Panc1 (cell line): ENCODE measurements around the gene IPO11. TPM values are rescaled to one million over a fixed set of nuclear protein-coding genes. Genes with fewer than 3 reads are reported as not detected.

Experiments
- ATAC-seq: fragments of 200-7000 bp; cut with Tn5 transposase; 2 replicates; pipeline ENCODE4 v1.9.1; 2020; ENCODE audit warnings: mild to moderate bottlenecking, moderate library complexity
- BruUV-seq: library from RNA; stranded (reverse); fragments of 400-500 nt; replicated peaks from 2 replicates; lab custom pipeline; 2021; lab: Mats Ljungman, UMichigan
- CTCF ChIA-PET: fragments of 300-600 bp; sonication (Branson Sonifier 250); formaldehyde crosslinking; loops from one replicate; lab custom pipeline; 2022; ENCODE audit warnings: antibody characterized with exemption; lab: Charles Lee
- POLR2A ChIA-PET: fragments of 300-600 bp; sonication (Branson Sonifier 250); formaldehyde crosslinking; loops from one replicate; lab custom pipeline; 2022; ENCODE audit warnings: antibody characterized with exemption; lab: Charles Lee
- DNase-seq: peaks from one replicate; pipeline ENCODE4 v3.0.0-alpha.2; 2010; ENCODE audit warnings: low read depth, low spot score
- H3K27ac ChIP-seq: 2 replicates; pipeline ENCODE4 v1.5.1; 2011; ENCODE audit warnings: mild to moderate bottlenecking, low read length, inconsistent platforms
- H3K27me3 ChIP-seq: fragments of 200-500 bp; sonication (Bioruptor generic); 2 replicates; pipeline ENCODE4 v1.6.0; 2014; ENCODE audit warnings: low read length, inconsistent platforms; ENCODE audit not compliant: control insufficient read depth, insufficient read depth
- H3K36me3 ChIP-seq: fragments of 200-500 bp; sonication (Bioruptor generic); 2 replicates; pipeline ENCODE4 v1.5.1; 2014; ENCODE audit warnings: inconsistent platforms, mild to moderate bottlenecking, low read length, moderate library complexity; ENCODE audit not compliant: control insufficient read depth, insufficient read depth
- H3K4me1 ChIP-seq: 2 replicates; pipeline ENCODE4 v1.5.1; 2011; ENCODE audit warnings: inconsistent platforms, mild to moderate bottlenecking, low read length, moderate library complexity; ENCODE audit not compliant: control insufficient read depth, insufficient read depth
- H3K4me3 ChIP-seq, 2 experiments: 2 replicates each; pipeline ENCODE4 v1.5.1; 2011 to 2012; ENCODE audit warnings: low read depth in 2 of 2, low read length in 2 of 2, mild to moderate bottlenecking in 2 of 2, inconsistent platforms in 1 of 2, moderate library complexity in 1 of 2
- H3K9me3 ChIP-seq: fragments of 200-500 bp; sonication (Bioruptor generic); 2 replicates; pipeline ENCODE4 v1.5.1; 2014; ENCODE audit warnings: low read depth, mild to moderate bottlenecking, inconsistent platforms, low read length, moderate library complexity; ENCODE audit not compliant: control insufficient read depth, insufficient read depth
- POLR2AphosphoS5 ChIP-seq: IDR thresholded peaks from 2 replicates; pipeline ENCODE4 v1.6.1; 2012; ENCODE audit warnings: mild to moderate bottlenecking, low read depth, low read length, moderate library complexity
- SIN3A ChIP-seq: IDR thresholded peaks from 2 replicates; pipeline ENCODE4 v1.6.1; 2012; ENCODE audit warnings: low read depth, mild to moderate bottlenecking, low read length, moderate library complexity, borderline replicate concordance; ENCODE audit not compliant: insufficient read depth
- TCF7L2 ChIP-seq: IDR thresholded peaks from 2 replicates; pipeline ENCODE4 v1.6.1; 2011; ENCODE audit warnings: mild to moderate bottlenecking, low read depth, low read length, inconsistent platforms
- in situ Hi-C: cut with HindIII; loops from 2 replicates; pipeline ENCODE4 v1.10.0; 2016; ENCODE audit warnings: low sequenced_read_pairs, low pct_unique_long_range_greater_than_20kb
- intact Hi-C: fragments of 100-400 bp; cut with micrococcal nuclease; formaldehyde crosslinking; loops from one replicate; pipeline ENCODE4 v1.10.0; 2022; ENCODE audit not compliant: unreplicated experiment
- total RNA-seq: library from RNA; stranded (reverse); gene quantifications from one replicate; pipeline ENCODE4 v1.2.1, GENCODE V29; 2021; ENCODE audit not compliant: unreplicated experiment
- TF ChIP-seq, protein P1 (sequence below): fragments of 450-650 bp; IDR thresholded peaks from 2 replicates; pipeline ENCODE4 v1.5.1; 2017; ENCODE audit warnings: mild to moderate bottlenecking
- TF ChIP-seq, protein P2 (sequence below), 2 experiments: IDR thresholded peaks; 2 replicates each; pipeline ENCODE4 v1.6.1; 2011 to 2012; ENCODE audit warnings: low read depth in 2 of 2, control low read depth in 1 of 2, low read length in 1 of 2, mild to moderate bottlenecking in 1 of 2, moderate library complexity in 1 of 2; ENCODE audit not compliant: insufficient read depth in 1 of 2

Gene IPO11
- total RNA-seq, 1 experiment from 2014 or later = 39.8 TPM

DNA sequence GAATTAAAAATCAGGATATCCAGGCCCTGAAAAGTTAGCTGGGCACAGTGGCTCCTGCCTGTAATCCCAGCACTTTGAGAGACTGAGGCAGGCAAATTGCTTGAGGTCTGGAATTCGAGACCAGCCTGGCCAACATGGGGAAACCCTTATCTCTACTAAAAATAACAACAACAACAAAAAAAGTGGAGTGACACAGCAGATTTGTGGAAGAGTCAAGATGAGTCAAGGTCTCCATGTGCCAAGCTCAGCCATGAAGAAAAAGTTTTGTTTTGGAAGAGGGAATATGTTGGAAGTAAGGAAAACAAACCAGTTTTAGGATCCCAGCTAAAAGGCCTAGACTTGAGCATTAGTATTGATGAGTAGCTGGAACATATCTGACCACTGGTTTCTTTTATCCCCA, 180.8 kb downstream of the IPO11 start:
- H3K27me3 ChIP-seq = no peaks in the 10 kb centered on the region
- H3K36me3 ChIP-seq = no peaks in the 10 kb centered on the region
- TF ChIP-seq, protein P1, sequence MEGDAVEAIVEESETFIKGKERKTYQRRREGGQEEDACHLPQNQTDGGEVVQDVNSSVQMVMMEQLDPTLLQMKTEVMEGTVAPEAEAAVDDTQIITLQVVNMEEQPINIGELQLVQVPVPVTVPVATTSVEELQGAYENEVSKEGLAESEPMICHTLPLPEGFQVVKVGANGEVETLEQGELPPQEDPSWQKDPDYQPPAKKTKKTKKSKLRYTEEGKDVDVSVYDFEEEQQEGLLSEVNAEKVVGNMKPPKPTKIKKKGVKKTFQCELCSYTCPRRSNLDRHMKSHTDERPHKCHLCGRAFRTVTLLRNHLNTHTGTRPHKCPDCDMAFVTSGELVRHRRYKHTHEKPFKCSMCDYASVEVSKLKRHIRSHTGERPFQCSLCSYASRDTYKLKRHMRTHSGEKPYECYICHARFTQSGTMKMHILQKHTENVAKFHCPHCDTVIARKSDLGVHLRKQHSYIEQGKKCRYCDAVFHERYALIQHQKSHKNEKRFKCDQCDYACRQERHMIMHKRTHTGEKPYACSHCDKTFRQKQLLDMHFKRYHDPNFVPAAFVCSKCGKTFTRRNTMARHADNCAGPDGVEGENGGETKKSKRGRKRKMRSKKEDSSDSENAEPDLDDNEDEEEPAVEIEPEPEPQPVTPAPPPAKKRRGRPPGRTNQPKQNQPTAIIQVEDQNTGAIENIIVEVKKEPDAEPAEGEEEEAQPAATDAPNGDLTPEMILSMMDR = no peak
- TF ChIP-seq TCF7L2 (no peak), POLR2AphosphoS5 (no peak), SIN3A (no peak)
- TF ChIP-seq, protein P2, sequence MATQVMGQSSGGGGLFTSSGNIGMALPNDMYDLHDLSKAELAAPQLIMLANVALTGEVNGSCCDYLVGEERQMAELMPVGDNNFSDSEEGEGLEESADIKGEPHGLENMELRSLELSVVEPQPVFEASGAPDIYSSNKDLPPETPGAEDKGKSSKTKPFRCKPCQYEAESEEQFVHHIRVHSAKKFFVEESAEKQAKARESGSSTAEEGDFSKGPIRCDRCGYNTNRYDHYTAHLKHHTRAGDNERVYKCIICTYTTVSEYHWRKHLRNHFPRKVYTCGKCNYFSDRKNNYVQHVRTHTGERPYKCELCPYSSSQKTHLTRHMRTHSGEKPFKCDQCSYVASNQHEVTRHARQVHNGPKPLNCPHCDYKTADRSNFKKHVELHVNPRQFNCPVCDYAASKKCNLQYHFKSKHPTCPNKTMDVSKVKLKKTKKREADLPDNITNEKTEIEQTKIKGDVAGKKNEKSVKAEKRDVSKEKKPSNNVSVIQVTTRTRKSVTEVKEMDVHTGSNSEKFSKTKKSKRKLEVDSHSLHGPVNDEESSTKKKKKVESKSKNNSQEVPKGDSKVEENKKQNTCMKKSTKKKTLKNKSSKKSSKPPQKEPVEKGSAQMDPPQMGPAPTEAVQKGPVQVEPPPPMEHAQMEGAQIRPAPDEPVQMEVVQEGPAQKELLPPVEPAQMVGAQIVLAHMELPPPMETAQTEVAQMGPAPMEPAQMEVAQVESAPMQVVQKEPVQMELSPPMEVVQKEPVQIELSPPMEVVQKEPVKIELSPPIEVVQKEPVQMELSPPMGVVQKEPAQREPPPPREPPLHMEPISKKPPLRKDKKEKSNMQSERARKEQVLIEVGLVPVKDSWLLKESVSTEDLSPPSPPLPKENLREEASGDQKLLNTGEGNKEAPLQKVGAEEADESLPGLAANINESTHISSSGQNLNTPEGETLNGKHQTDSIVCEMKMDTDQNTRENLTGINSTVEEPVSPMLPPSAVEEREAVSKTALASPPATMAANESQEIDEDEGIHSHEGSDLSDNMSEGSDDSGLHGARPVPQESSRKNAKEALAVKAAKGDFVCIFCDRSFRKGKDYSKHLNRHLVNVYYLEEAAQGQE (IDR thresholded peaks at IDR 0.05; ENCODE audit: insufficient read depth in 1 of 2, low read depth in 2 of 2, low read length in 1 of 2) = no peak
- no peak overlapping the region for H3K27ac ChIP-seq
- BruUV-seq = no TSS peak
- no peaks in the 10 kb centered on the region for H3K4me1 ChIP-seq
- intact Hi-C loops (no loop called here), in situ Hi-C loops (no loop called here)
- DNase-seq (no peak), ATAC-seq (no peak)
- H3K9me3 ChIP-seq = no peaks in the 10 kb centered on the region
- POLR2A ChIA-PET = no interaction called here
- CTCF ChIA-PET = no interaction called here
- no peak overlapping the region for H3K4me3 ChIP-seq

- Histone ChIP-seq H3K4me1 (no peaks in the 10 kb centered on the region), H3K27ac (no peak overlapping the region), H3K4me3 (no peak overlapping the region), H3K27me3 (no peaks in the 10 kb centered on the region), H3K36me3 (no peaks in the 10 kb centered on the region), H3K9me3 (no peaks in the 10 kb centered on the region)
- ATAC-seq = no peak
- ChIA-PET POLR2A (no interaction called here), CTCF (no interaction called here)
- no peak for TF ChIP-seq TCF7L2
- TF ChIP-seq, protein P1 = no peak
- TF ChIP-seq, protein P2 (IDR thresholded peaks at IDR 0.05; ENCODE audit: insufficient read depth in 1 of 2, low read depth in 2 of 2, low read length in 1 of 2) = no peak
- no peak for TF ChIP-seq POLR2AphosphoS5
- no peak for TF ChIP-seq SIN3A
- DNase-seq = no peak
- no TSS peak for BruUV-seq
- intact Hi-C loops (no loop called here), in situ Hi-C loops (no loop called here)
These were observed 181.9 kb downstream of the IPO11 start for GRCh38 chr5:62594364-62594984.
